ENCODE results near the gene FAM219A. TPM values are rescaled to one million over a fixed set of nuclear protein-coding genes. Genes with fewer than 3 reads are reported as not detected.

Gene FAM219A
- total and polyA plus RNA-seq, 7 experiments from 2014 or later: 0.67 to 14.6 (median 12.4) TPM

- no peak overlapping the region for H3K27ac ChIP-seq (ENCODE audit: low read depth, low read length)
Measured at GRCh38 chr9:34349324-34349723, 109.0 kb downstream of the FAM219A start.

More at GRCh38 chr9:34349324-34349723, 109.0 kb downstream of the FAM219A start:
- POLR2A ChIA-PET: no interaction called here
- CTCF ChIA-PET: no interaction called here
- intact Hi-C loops (cut with micrococcal nuclease): no loop called here
- peaks cover 0 to 2% (median 0%) of the 10 kb centered on the region in 7 donors for H3K4me1 Mint-ChIP-seq
- no peak overlapping the region for H3K27ac Mint-ChIP-seq
- peaks cover 5 to 24% (median 8%) of the 10 kb centered on the region in 5 donors for H3K36me3 Mint-ChIP-seq
- H3K4me1 ChIP-seq (ENCODE audit: control insufficient read depth in 2 of 2, insufficient read depth in 2 of 2, low read length in 2 of 2): no peaks in the 10 kb centered on the region
- DNase-seq (no peak), ATAC-seq (no peak)
- H3K4me3 ChIP-seq (ENCODE audit: low read length): no peak overlapping the region
- no peak overlapping the region for H3K4me3 Mint-ChIP-seq
- H3K9me3 ChIP-seq (ENCODE audit: control insufficient read depth in 2 of 3, low read length in 3 of 3): no peaks in the 10 kb centered on the region
- H3K9me3 Mint-ChIP-seq: no peaks in the 10 kb centered on the region
- no peaks in the 10 kb centered on the region for H3K27me3 ChIP-seq (ENCODE audit: control insufficient read depth in 2 of 2, insufficient read depth in 2 of 2, low read length in 2 of 2)
- no peaks in the 10 kb centered on the region for H3K27me3 Mint-ChIP-seq
- peaks cover 0 to 3% (median 0%) of the 10 kb centered on the region in 3 experiments for H3K36me3 ChIP-seq (ENCODE audit: control insufficient read depth in 2 of 3, insufficient read depth in 3 of 3, low read length in 3 of 3)

Other genes starting within 250 kb of the FAM219A start
- 1 to 10 TPM in 1 of 5 experiments, under 1 TPM in 4; 0.11 to 6.0 (median 0.35) TPM for gene KIF24, start 129.3 kb downstream of the FAM219A start, total RNA-seq
- gene KIF24, start 129.3 kb downstream of the FAM219A start, polyA plus RNA-seq: under 1 TPM; 0.19 to 0.23 TPM
- gene NUDT2, start 129.0 kb downstream of the FAM219A start, total RNA-seq: 10 to 100 TPM in 4 of 5 experiments, 1 to 10 TPM in 1; 7.5 to 30.0 (median 22.7) TPM
- gene NUDT2, start 129.0 kb downstream of the FAM219A start, polyA plus RNA-seq: 10 to 100 TPM; 27.7 to 63.3 TPM
- 1 to 10 TPM in 2 of 5 experiments, under 1 TPM in 3; 0.60 to 1.9 (median 0.78) TPM for gene MYORG, start 81.7 kb downstream of the FAM219A start, total RNA-seq
- gene MYORG, start 81.7 kb downstream of the FAM219A start, polyA plus RNA-seq: 1 to 10 TPM in 1 of 2 donors, under 1 TPM in 1; 0.28 to 1.4 TPM
- gene DNAI1, start 235 bp upstream of the FAM219A start, total RNA-seq: not detected
- gene DNAI1, start 235 bp upstream of the FAM219A start, polyA plus RNA-seq: not detected
- 1 to 10 TPM in 1 of 5 experiments, under 1 TPM in 1, not detected in 3; 0.56 to 1.9 TPM for gene ENHO, start 64.4 kb upstream of the FAM219A start, total RNA-seq
- under 1 TPM in 1 of 2 donors, not detected in 1; 0.21 TPM for gene ENHO, start 64.4 kb upstream of the FAM219A start, polyA plus RNA-seq
- gene CNTFR, start 131.2 kb upstream of the FAM219A start, total RNA-seq: not detected
- not detected for gene CNTFR, start 131.2 kb upstream of the FAM219A start, polyA plus RNA-seq
- 10 to 100 TPM in 4 of 5 experiments, 1 to 10 TPM in 1; 8.8 to 27.3 (median 25.1) TPM for gene RPP25L, start 153.5 kb upstream of the FAM219A start, total RNA-seq
- 10 to 100 TPM; 48.5 to 58.2 TPM for gene RPP25L, start 153.5 kb upstream of the FAM219A start, polyA plus RNA-seq
- gene DCTN3, start 161.9 kb upstream of the FAM219A start, total RNA-seq: 100 to 1,000 TPM in 1 of 5 experiments, 10 to 100 TPM in 4; 55.6 to 110 (median 73.0) TPM
- 100 to 1,000 TPM; 125 to 129 TPM for gene DCTN3, start 161.9 kb upstream of the FAM219A start, polyA plus RNA-seq
- under 1 TPM in 2 of 5 experiments, not detected in 3; 0.27 to 0.36 TPM for gene ARID3C, start 170.5 kb upstream of the FAM219A start, total RNA-seq
- not detected for gene ARID3C, start 170.5 kb upstream of the FAM219A start, polyA plus RNA-seq
- 10 to 100 TPM; 20.7 to 63.8 (median 46.0) TPM for gene SIGMAR1, start 179.2 kb upstream of the FAM219A start, total RNA-seq
- gene SIGMAR1, start 179.2 kb upstream of the FAM219A start, polyA plus RNA-seq: 100 to 1,000 TPM in 1 of 2 donors, 10 to 100 TPM in 1; 93.5 to 102 TPM
- 100 to 1,000 TPM; 126 to 217 (median 162) TPM for gene GALT, start 188.1 kb upstream of the FAM219A start, total RNA-seq
- gene GALT, start 188.1 kb upstream of the FAM219A start, polyA plus RNA-seq: 10 to 100 TPM; 57.6 to 59.1 TPM
- 100 to 1,000 TPM in 4 of 5 experiments, 10 to 100 TPM in 1; 81.7 to 185 (median 144) TPM for gene IL11RA, start 193.6 kb upstream of the FAM219A start, total RNA-seq
- gene IL11RA, start 193.6 kb upstream of the FAM219A start, polyA plus RNA-seq: 1 to 10 TPM; 8.5 to 8.6 TPM
- not detected for gene CCL27, start 204.1 kb upstream of the FAM219A start, total RNA-seq
- gene CCL27, start 204.1 kb upstream of the FAM219A start, polyA plus RNA-seq: not detected
- gene CCL19, start 232.7 kb upstream of the FAM219A start, total RNA-seq: not detected
- gene CCL19, start 232.7 kb upstream of the FAM219A start, polyA plus RNA-seq: not detected

Data from naive thymus-derived CD4-positive, alpha-beta T cell (primary cell).